HepG2 (cell line): ENCODE results near the gene CENATAC. TPM values are rescaled to one million over a fixed set of nuclear protein-coding genes. Genes with fewer than 3 reads are reported as not detected.
A peak's percentile ranks its signal among the peaks of the same experiment; 100 is the strongest.

ENCODE experiments used
- ETV5 ChIP-seq: IDR thresholded peaks from 2 replicates; pipeline ENCODE4 v1.6.1; 2018; ENCODE audit warnings: missing biosample characterization, missing genetic modification reagents, inconsistent platforms, borderline replicate concordance
- FOSL2 ChIP-seq: sonication (generic); formaldehyde crosslinking; IDR thresholded peaks from 2 replicates; pipeline ENCODE4 v1.4.0; 2020; ENCODE audit warnings: missing genetic modification reagents
- FOXA3 ChIP-seq: IDR thresholded peaks from 2 replicates; pipeline ENCODE4 v1.6.1; 2016; ENCODE audit warnings: missing genetic modification reagents, missing compliant biosample characterization
- FOXM1 ChIP-seq: sonication (generic); formaldehyde crosslinking; IDR thresholded peaks from 2 replicates; pipeline ENCODE4 v1.5.0; 2020; ENCODE audit warnings: missing genetic modification reagents
- HNF1B ChIP-seq: sonication (generic); formaldehyde crosslinking; IDR thresholded peaks from 2 replicates; pipeline ENCODE4 v1.5.1; 2020; ENCODE audit warnings: mild to moderate bottlenecking, moderate library complexity, missing genetic modification reagents
- ISL2 ChIP-seq: sonication (generic); formaldehyde crosslinking; IDR thresholded peaks from 2 replicates; pipeline ENCODE4 v1.5.0; 2020; ENCODE audit warnings: missing genetic modification reagents
- KIAA2018 ChIP-seq: sonication (generic); formaldehyde crosslinking; IDR thresholded peaks from 2 replicates; pipeline ENCODE4 v1.5.0; 2020; ENCODE audit warnings: mild to moderate bottlenecking, missing genetic modification reagents, borderline replicate concordance
- KLF6 ChIP-seq: IDR thresholded peaks from 2 replicates; pipeline ENCODE4 v1.8.0; 2016; ENCODE audit warnings: missing biosample characterization, missing genetic modification reagents
- NAIF1 ChIP-seq: sonication (generic); formaldehyde crosslinking; IDR thresholded peaks from 2 replicates; pipeline ENCODE4 v1.5.0; 2020; ENCODE audit warnings: mild to moderate bottlenecking, missing genetic modification reagents, borderline replicate concordance
- NFE2L1 ChIP-seq: sonication (generic); formaldehyde crosslinking; IDR thresholded peaks from 2 replicates; pipeline ENCODE4 v1.4.0; 2020; ENCODE audit warnings: missing genetic modification reagents, mild to moderate bottlenecking, borderline replicate concordance
- SNAPC5 ChIP-seq: sonication (generic); formaldehyde crosslinking; IDR thresholded peaks from 2 replicates; pipeline ENCODE4 v1.8.1; 2023; ENCODE audit warnings: mild to moderate bottlenecking, missing genetic modification reagents, borderline replicate concordance
- TMF1 ChIP-seq: sonication (generic); formaldehyde crosslinking; IDR thresholded peaks from 2 replicates; pipeline ENCODE4 v1.8.1; 2022; ENCODE audit warnings: low read depth, missing genetic modification reagents
- U2AF1 ChIP-seq: fragments of 200-400 bp; formaldehyde crosslinking; optimal IDR thresholded peaks from 2 replicates; pipeline ENCODE3; 2017; ENCODE audit warnings: mild to moderate bottlenecking, low read depth, low read length
- ZFX ChIP-seq: sonication (generic); formaldehyde crosslinking; IDR thresholded peaks from 2 replicates; pipeline ENCODE4 v1.4.0; 2020; ENCODE audit warnings: mild to moderate bottlenecking, low read depth, missing genetic modification reagents, moderate library complexity
- ZNF30 ChIP-seq: sonication (generic); formaldehyde crosslinking; IDR thresholded peaks from 2 replicates; pipeline ENCODE4 v1.5.0; 2020; ENCODE audit warnings: mild to moderate bottlenecking, missing genetic modification reagents
- ZNF580 ChIP-seq: IDR thresholded peaks from 2 replicates; pipeline ENCODE4 v1.6.1; 2016; ENCODE audit warnings: low read depth, borderline replicate concordance
- ZNF672 ChIP-seq: sonication (generic); formaldehyde crosslinking; IDR thresholded peaks from 2 replicates; pipeline ENCODE4 v1.8.1; 2022; ENCODE audit warnings: missing genetic modification reagents
- ZNF775 ChIP-seq: sonication (generic); formaldehyde crosslinking; IDR thresholded peaks from 2 replicates; pipeline ENCODE4 v1.4.0; 2020; ENCODE audit warnings: missing genetic modification reagents, mild to moderate bottlenecking, moderate library complexity, borderline replicate concordance
- ZNF879 ChIP-seq: sonication (generic); formaldehyde crosslinking; IDR thresholded peaks from 2 replicates; pipeline ENCODE4 v1.8.1; 2023; ENCODE audit warnings: missing genetic modification reagents
- polyA plus RNA-seq, 8 experiments: library from polyadenylated mRNA; depleted of rRNA in 3 of 8; stranded (reverse) in 7 of 8; unstranded in 1 of 8; fragments of >200 nt; fragmentation: Illumina TruSeq in 4 of 8; extraction: Trizol in 4 of 8; gene quantifications; 2 replicates each; pipeline versions ENCODE4 v1.2.1 to v1.2.3, GENCODE V29; 2011 to 2016; ENCODE audit warnings: low read depth in 4 of 8, missing spikeins in 1 of 8, mixed read lengths in 1 of 8; ENCODE audit not compliant: insufficient read depth in 1 of 8
- total RNA-seq, 5 experiments: library from RNA; depleted of rRNA; stranded (reverse); fragments of >200 nt; fragmentation: Illumina TruSeq; extraction: Trizol; gene quantifications; 2 replicates each; pipeline ENCODE4 v1.2.3, GENCODE V29; 2016; ENCODE audit warnings: low read depth in 1 of 5

The CENATAC gene
- total and polyA plus RNA-seq, 2 of the 13 experiments (the other 11 are each of a cell fraction or from before 2014, with no cell fraction given): 21.7 to 25.0 TPM

- TF ChIP-seq HNF1B (CRISPR knock-in tag) (peak; percentile 62; the same call in 1 of the 2 replicates), ETV5 (CRISPR knock-in tag) (peak; percentile 50; the same call in 1 of the 2 replicates), ISL2 (CRISPR knock-in tag) (0 out of 2 replicates have a peak, but pooled peaks have one; percentile 37), ZNF672 (CRISPR knock-in tag) (no peak), NFE2L1 (CRISPR knock-in tag) (no peak), U2AF1 (no peak), TMF1 (no peak), ZNF30 (CRISPR knock-in tag) (no peak), ZFX (peak; percentile 42; the same call in 1 of the 2 replicates), KLF6 (CRISPR knock-in tag) (no peak), ZNF775 (no peak), FOXA3 (CRISPR knock-in tag) (peak; percentile 26; the same call in 1 of the 2 replicates), SNAPC5 (CRISPR knock-in tag) (no peak), KIAA2018 (CRISPR knock-in tag) (no peak), NAIF1 (no peak), ZNF879 (no peak), FOXM1 (no peak), FOSL2 (CRISPR knock-in tag) (peak; percentile 34), ZNF580 (CRISPR knock-in tag) (peak; percentile 61; the same call in 1 of the 2 replicates)
Measured at GRCh38 chr11:118956094-118956846, 41.7 kb upstream of the CENATAC start, which contains the start of gene UPK2 (continued).
